ENCODE data around the gene ZNF385D. TPM values are rescaled to one million over a fixed set of nuclear protein-coding genes. Genes with fewer than 3 reads are reported as not detected.
A peak's percentile ranks its signal among the peaks of the same experiment; 100 is the strongest.

ZNF385D gene
- total and polyA plus RNA-seq, 4 donors = 12.1 to 118 (median 61.1) TPM

GRCh38 chr3:21654662-21655061, 96.3 kb downstream of the ZNF385D start:
- no peaks in the 10 kb centered on the region for H3K27me3 ChIP-seq (ENCODE audit: control insufficient read depth in 1 of 2, insufficient read depth in 2 of 2, low read length in 1 of 2)
- intact Hi-C loops (cut with DNase I) = no loop called here
- WGBS, 2 donors = 6 to 12% methylated on average over 1 of the region's 1 CpG
- DNase-seq (no peak), ATAC-seq (ENCODE audit: low FRiP score) (no peak)
- H3K36me3 ChIP-seq (ENCODE audit: control insufficient read depth in 1 of 2, insufficient read depth in 2 of 2, low read length in 1 of 2) = no peaks in the 10 kb centered on the region
- no peak overlapping the region for H3K4me3 ChIP-seq (ENCODE audit: low read length in 2 of 2)
- peaks cover 0 to 6% of the 10 kb centered on the region in 2 donors for H3K4me1 ChIP-seq (ENCODE audit: control insufficient read depth in 1 of 2, insufficient read depth in 2 of 2, low read length in 2 of 2)
- no peaks in the 10 kb centered on the region for H3K9me3 ChIP-seq (ENCODE audit: control insufficient read depth, low read length)
- H3K27ac ChIP-seq (ENCODE audit: low read depth in 1 of 2, low read length in 2 of 2) = no peak overlapping the region

- Histone ChIP-seq H3K36me3 (ENCODE audit: control insufficient read depth in 1 of 2, insufficient read depth in 2 of 2, low read length in 1 of 2) (no peaks in the 10 kb centered on the region), H3K27ac (ENCODE audit: low read depth in 1 of 2, low read length in 2 of 2) (peak overlapping the region in 1 of 2 donors; percentile 28), H3K27me3 (ENCODE audit: control insufficient read depth in 1 of 2, insufficient read depth in 2 of 2, low read length in 1 of 2) (no peaks in the 10 kb centered on the region), H3K9me3 (ENCODE audit: control insufficient read depth, low read length) (no peaks in the 10 kb centered on the region), H3K4me3 (ENCODE audit: low read length in 2 of 2) (no peak overlapping the region), H3K4me1 (ENCODE audit: control insufficient read depth in 1 of 2, insufficient read depth in 2 of 2, low read length in 2 of 2) (peaks cover 0 to 6% of the 10 kb centered on the region in 2 donors)
- WGBS, 2 donors = 45 to 51% methylated on average over 5 of the region's 5 CpGs
- no peak for DNase-seq
- intact Hi-C loops (cut with DNase I) = no loop called here
- no peak for ATAC-seq (ENCODE audit: low FRiP score)
Measured at GRCh38 chr3:21654241-21654640, 96.8 kb downstream of the ZNF385D start.

DNA sequence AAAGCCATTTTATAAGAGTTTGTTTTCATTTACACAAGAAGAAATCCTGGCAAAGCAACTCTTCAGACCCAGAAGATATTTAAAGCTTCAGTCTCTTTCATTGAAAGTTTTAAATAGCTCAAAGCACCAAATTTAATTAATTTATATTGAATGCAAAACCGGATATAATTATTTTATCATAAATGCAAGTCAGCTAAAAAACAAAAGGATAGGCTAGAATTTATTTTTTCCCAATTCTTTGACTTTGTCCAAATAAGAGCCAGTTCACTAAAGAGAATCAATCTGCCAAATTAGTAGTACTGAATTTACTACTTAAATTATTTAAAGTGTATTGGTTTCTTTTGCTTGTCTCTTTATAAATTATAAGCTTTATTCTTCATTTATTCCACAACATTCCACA, 101.5 kb downstream of the ZNF385D start:
- no peak overlapping the region for H3K4me3 ChIP-seq (ENCODE audit: low read length in 2 of 2)
- no peaks in the 10 kb centered on the region for H3K9me3 ChIP-seq (ENCODE audit: control insufficient read depth, low read length)
- no peak for DNase-seq
- intact Hi-C loops (cut with DNase I) = loop anchor here in 1 of 2 donors (10.0 kb wide), 1 partner anchor 65 kb away; no protein-coding TSS in a partner anchor
- no peak overlapping the region for H3K27ac ChIP-seq (ENCODE audit: low read depth in 1 of 2, low read length in 2 of 2)
- H3K27me3 ChIP-seq (ENCODE audit: control insufficient read depth in 1 of 2, insufficient read depth in 2 of 2, low read length in 1 of 2) = no peaks in the 10 kb centered on the region
- no peak for ATAC-seq (ENCODE audit: low FRiP score)
- no peaks in the 10 kb centered on the region for H3K36me3 ChIP-seq (ENCODE audit: control insufficient read depth in 1 of 2, insufficient read depth in 2 of 2, low read length in 1 of 2)
- WGBS, 2 donors = 46 to 50% methylated on average over 1 of the region's 1 CpG
- peaks cover 0 to 6% of the 10 kb centered on the region in 2 donors for H3K4me1 ChIP-seq (ENCODE audit: control insufficient read depth in 1 of 2, insufficient read depth in 2 of 2, low read length in 2 of 2)

DNA sequence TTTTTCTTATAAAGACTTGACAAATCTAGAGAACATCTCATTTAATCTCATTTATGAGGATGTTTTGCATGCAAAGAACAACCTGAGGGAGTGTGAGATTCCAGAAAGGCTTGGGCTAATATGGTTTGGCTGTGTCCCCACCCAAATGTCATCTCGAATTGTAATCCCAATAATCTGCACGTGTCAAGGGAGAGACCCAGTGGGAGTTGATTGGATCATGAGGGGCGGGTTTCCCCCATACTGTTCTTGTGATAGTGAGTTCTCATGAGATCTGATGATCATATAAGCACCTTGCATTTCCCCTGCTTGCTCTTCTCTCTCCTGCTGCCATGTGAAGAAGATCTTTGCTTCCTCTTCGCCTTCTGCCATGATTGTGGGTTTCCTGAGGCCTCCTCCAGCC, 103.0 kb downstream of the ZNF385D start:
- 91 to 93% methylated on average over 4 of the region's 4 CpGs for WGBS, 2 donors
- ATAC-seq (ENCODE audit: low FRiP score) = no peak
- DNase-seq = no peak
- Histone ChIP-seq H3K27ac (ENCODE audit: low read depth in 1 of 2, low read length in 2 of 2) (no peak overlapping the region), H3K4me1 (ENCODE audit: control insufficient read depth in 1 of 2, insufficient read depth in 2 of 2, low read length in 2 of 2) (peaks cover 0 to 11% of the 10 kb centered on the region in 2 donors), H3K36me3 (ENCODE audit: control insufficient read depth in 1 of 2, insufficient read depth in 2 of 2, low read length in 1 of 2) (no peaks in the 10 kb centered on the region), H3K27me3 (ENCODE audit: control insufficient read depth in 1 of 2, insufficient read depth in 2 of 2, low read length in 1 of 2) (no peaks in the 10 kb centered on the region), H3K9me3 (ENCODE audit: control insufficient read depth, low read length) (no peaks in the 10 kb centered on the region), H3K4me3 (ENCODE audit: low read length in 2 of 2) (no peak overlapping the region)
- intact Hi-C loops (cut with DNase I) = loop anchor here in 1 of 2 donors (10.0 kb wide), 1 partner anchor 63 kb away; no protein-coding TSS in a partner anchor

DNA sequence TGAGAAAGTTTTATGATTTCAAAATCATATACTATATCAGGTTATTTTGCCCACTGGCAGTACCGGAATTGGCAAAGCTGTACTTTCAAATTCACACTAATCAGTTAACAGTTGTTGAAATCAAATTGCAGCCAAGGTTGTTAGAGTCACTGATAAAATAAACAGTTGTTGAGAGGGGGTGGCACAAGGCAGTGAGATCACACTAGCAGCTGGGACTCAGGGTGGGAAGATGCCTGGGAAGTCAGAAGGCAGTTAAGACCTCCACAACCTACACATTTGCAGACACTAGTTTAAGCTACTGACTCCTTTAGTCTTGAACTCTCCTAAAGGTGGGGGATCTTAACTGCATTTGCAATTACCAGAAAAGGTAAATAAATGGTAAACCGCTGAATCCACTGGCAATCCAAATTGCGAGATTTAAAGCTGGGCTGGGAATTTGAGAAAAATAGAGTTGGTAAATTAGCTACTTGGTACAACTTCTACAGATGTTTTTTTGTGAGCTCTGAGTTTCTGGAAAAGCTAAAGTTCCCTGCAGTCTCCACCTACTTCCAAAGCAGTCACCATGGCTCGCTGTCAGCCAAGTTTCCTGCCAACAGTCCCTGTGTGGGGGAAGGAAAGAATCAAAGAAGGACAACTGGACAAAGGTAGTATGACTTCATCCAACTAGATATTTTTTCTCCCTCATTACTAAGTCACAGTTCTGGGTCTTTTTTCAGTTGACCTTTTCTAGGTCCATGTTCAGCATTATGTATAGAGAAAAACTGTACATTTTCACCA, 105.7 kb downstream of the ZNF385D start:
- no peaks in the 10 kb centered on the region for H3K9me3 ChIP-seq (ENCODE audit: control insufficient read depth, low read length)
- 1 to 6% methylated on average over 4 of the region's 4 CpGs for WGBS, 2 donors
- DNase-seq (peak; percentile 85 to 86), ATAC-seq (ENCODE audit: low FRiP score) (peak; percentile 84)
- no peaks in the 10 kb centered on the region for H3K36me3 ChIP-seq (ENCODE audit: control insufficient read depth in 1 of 2, insufficient read depth in 2 of 2, low read length in 1 of 2)
- H3K4me1 ChIP-seq (ENCODE audit: control insufficient read depth in 1 of 2, insufficient read depth in 2 of 2, low read length in 2 of 2) = peaks cover 0 to 15% of the 10 kb centered on the region in 2 donors
- peak overlapping the region; percentile 73 to 84 for H3K27ac ChIP-seq (ENCODE audit: low read depth in 1 of 2, low read length in 2 of 2)
- intact Hi-C loops (cut with DNase I) = loop anchor here in 1 of 2 donors (10.0 kb wide), 1 partner anchor 61 kb away; no protein-coding TSS in a partner anchor
- peak overlapping the region; percentile 6 to 43 for H3K4me3 ChIP-seq (ENCODE audit: low read length in 2 of 2)
- H3K27me3 ChIP-seq (ENCODE audit: control insufficient read depth in 1 of 2, insufficient read depth in 2 of 2, low read length in 1 of 2) = no peaks in the 10 kb centered on the region

DNA sequence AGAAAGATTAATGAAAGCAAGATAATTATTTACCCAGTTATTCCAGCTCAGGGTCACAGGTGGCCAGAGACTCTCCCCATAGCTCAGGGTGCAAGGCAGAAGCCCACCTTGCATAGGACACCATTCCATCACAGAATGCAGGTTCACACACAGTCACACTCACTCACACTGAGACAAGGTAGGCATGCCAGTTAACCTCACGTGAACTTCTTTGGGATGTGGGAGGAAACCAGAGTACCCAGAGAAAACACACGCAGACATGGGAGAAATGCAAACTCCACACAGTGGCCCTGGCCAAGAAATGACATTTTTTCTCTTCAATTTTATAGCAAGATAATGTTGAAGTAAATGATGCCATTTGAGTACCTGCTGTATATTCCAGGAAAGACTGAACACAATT, 106.7 kb downstream of the ZNF385D start:
- H3K27ac ChIP-seq (ENCODE audit: low read depth in 1 of 2, low read length in 2 of 2) = peak overlapping the region in 1 of 2 donors; percentile 72
- intact Hi-C loops (cut with DNase I) = loop anchor here in 1 of 2 donors (5.0 to 10.0 kb wide), 2 partner anchors 59 to 103 kb away; no protein-coding TSS in a partner anchor
- ATAC-seq (ENCODE audit: low FRiP score) = no peak

GRCh38 chr3:21643752-21644151, 107.3 kb downstream of the ZNF385D start:
- Histone ChIP-seq H3K4me3 (ENCODE audit: low read length in 2 of 2) (no peak overlapping the region), H3K27me3 (ENCODE audit: control insufficient read depth in 1 of 2, insufficient read depth in 2 of 2, low read length in 1 of 2) (no peaks in the 10 kb centered on the region), H3K4me1 (ENCODE audit: control insufficient read depth in 1 of 2, insufficient read depth in 2 of 2, low read length in 2 of 2) (peaks cover 0 to 15% of the 10 kb centered on the region in 2 donors), H3K9me3 (ENCODE audit: control insufficient read depth, low read length) (no peaks in the 10 kb centered on the region), H3K27ac (ENCODE audit: low read depth in 1 of 2, low read length in 2 of 2) (peak overlapping the region in 1 of 2 donors; percentile 67), H3K36me3 (ENCODE audit: control insufficient read depth in 1 of 2, insufficient read depth in 2 of 2, low read length in 1 of 2) (no peaks in the 10 kb centered on the region)
- intact Hi-C loops (cut with DNase I) = loop anchor here in 1 of 2 donors (5.0 to 10.0 kb wide), 2 partner anchors 59 to 104 kb away; no protein-coding TSS in a partner anchor
- 62 to 74% methylated on average over 2 of the region's 2 CpGs for WGBS, 2 donors
- ATAC-seq (ENCODE audit: low FRiP score) (no peak), DNase-seq (no peak)

More for the DNA sequence above, 106.7 kb downstream of the ZNF385D start:
- WGBS, 2 donors = 22 to 23% methylated on average over 2 of the region's 2 CpGs
- Histone ChIP-seq H3K9me3 (ENCODE audit: control insufficient read depth, low read length) (no peaks in the 10 kb centered on the region), H3K4me1 (ENCODE audit: control insufficient read depth in 1 of 2, insufficient read depth in 2 of 2, low read length in 2 of 2) (peaks cover 0 to 15% of the 10 kb centered on the region in 2 donors), H3K4me3 (ENCODE audit: low read length in 2 of 2) (no peak overlapping the region), H3K36me3 (ENCODE audit: control insufficient read depth in 1 of 2, insufficient read depth in 2 of 2, low read length in 1 of 2) (no peaks in the 10 kb centered on the region), H3K27me3 (ENCODE audit: control insufficient read depth in 1 of 2, insufficient read depth in 2 of 2, low read length in 1 of 2) (no peaks in the 10 kb centered on the region)
- DNase-seq = no peak

DNA sequence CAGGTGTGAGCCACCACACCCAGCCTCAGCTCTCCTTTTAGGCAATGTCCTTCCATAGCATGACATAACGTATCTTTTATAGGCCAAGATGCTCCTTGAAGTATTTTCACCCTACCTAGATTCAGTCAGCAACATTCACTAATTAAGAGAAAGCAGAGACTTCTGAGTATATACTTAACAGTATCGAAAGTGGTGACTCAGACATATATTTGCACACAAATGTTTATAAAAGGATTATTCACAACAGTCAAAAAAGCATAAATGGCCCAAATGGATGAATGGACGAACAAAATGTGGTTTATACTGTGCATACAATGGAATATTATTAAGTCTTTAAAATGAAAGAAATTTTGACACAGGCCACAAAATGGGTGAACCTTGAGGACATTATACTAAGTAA, 108.6 kb downstream of the ZNF385D start:
- 87 to 90% methylated on average over 3 of the region's 3 CpGs for WGBS, 2 donors
- H3K9me3 ChIP-seq (ENCODE audit: control insufficient read depth, low read length) = no peaks in the 10 kb centered on the region
- H3K4me1 ChIP-seq (ENCODE audit: control insufficient read depth in 1 of 2, insufficient read depth in 2 of 2, low read length in 2 of 2) = peaks cover 0 to 15% of the 10 kb centered on the region in 2 donors
- H3K36me3 ChIP-seq (ENCODE audit: control insufficient read depth in 1 of 2, insufficient read depth in 2 of 2, low read length in 1 of 2) = no peaks in the 10 kb centered on the region
- H3K27ac ChIP-seq (ENCODE audit: low read depth in 1 of 2, low read length in 2 of 2) = no peak overlapping the region
- no peaks in the 10 kb centered on the region for H3K27me3 ChIP-seq (ENCODE audit: control insufficient read depth in 1 of 2, insufficient read depth in 2 of 2, low read length in 1 of 2)
- DNase-seq = no peak
- no peak for ATAC-seq (ENCODE audit: low FRiP score)
- intact Hi-C loops (cut with DNase I) = loop anchor here in 1 of 2 donors (5.0 to 10.0 kb wide), 2 partner anchors 58 to 105 kb away; no protein-coding TSS in a partner anchor
- no peak overlapping the region for H3K4me3 ChIP-seq (ENCODE audit: low read length in 2 of 2)

Data from aorta (tissue), 5 donors.